ENCODE results near the gene CST9. TPM values are rescaled to one million over a fixed set of nuclear protein-coding genes. Genes with fewer than 3 reads are reported as not detected.

CST9 gene
- total RNA-seq, 4 donors from 2014 or later, result not detected

DNA sequence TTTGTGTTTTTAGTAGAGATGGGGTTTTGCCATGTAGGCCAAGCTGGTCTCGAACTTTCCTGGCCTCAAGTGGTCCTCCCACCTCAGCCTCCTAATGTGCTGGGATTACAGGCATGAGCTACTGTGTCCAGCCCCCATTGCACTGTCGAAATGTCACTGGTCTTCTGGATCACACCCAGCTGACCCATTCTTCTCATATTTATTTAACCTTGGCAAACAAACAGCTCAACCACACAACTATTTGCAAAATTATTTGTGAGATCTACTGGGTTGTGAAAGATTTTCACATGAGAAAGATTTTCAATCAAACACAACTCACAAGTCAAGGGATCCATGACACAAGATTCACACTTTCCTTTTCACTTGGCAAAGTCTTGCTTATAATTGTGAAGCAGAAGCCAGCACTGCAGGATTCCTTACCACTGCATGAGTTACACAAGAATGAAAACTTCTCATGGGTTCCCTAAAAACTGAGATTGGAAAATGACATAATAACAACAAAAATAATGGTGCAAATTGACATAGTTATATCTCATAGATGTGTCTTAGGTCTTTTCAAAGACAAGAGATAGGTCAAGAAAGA is 35.4 kb downstream of the CST9 start:
- no peaks in the 10 kb centered on the region for H3K36me3 ChIP-seq
- ATAC-seq, result no peak
- H3K27me3 ChIP-seq, result no peaks in the 10 kb centered on the region
- no peaks in the 10 kb centered on the region for H3K9me3 ChIP-seq
- no peak overlapping the region for H3K27ac ChIP-seq
- no peaks in the 10 kb centered on the region for H3K4me1 ChIP-seq
- 33% methylated on average over 2 of the region's 2 CpGs; no CpG with 5 or more reads in 1 of the 2 donors for WGBS, 2 donors (ENCODE audit: low coverage in 1 of 2)
- TF ChIP-seq EP300 (IDR thresholded peaks at IDR 0.05) (no peak), POLR2A (IDR thresholded peaks at IDR 0.05) (no peak), POLR2AphosphoS5 (IDR thresholded peaks at IDR 0.05) (no peak)
- TF ChIP-seq, protein P1, sequence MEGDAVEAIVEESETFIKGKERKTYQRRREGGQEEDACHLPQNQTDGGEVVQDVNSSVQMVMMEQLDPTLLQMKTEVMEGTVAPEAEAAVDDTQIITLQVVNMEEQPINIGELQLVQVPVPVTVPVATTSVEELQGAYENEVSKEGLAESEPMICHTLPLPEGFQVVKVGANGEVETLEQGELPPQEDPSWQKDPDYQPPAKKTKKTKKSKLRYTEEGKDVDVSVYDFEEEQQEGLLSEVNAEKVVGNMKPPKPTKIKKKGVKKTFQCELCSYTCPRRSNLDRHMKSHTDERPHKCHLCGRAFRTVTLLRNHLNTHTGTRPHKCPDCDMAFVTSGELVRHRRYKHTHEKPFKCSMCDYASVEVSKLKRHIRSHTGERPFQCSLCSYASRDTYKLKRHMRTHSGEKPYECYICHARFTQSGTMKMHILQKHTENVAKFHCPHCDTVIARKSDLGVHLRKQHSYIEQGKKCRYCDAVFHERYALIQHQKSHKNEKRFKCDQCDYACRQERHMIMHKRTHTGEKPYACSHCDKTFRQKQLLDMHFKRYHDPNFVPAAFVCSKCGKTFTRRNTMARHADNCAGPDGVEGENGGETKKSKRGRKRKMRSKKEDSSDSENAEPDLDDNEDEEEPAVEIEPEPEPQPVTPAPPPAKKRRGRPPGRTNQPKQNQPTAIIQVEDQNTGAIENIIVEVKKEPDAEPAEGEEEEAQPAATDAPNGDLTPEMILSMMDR (IDR thresholded peaks at IDR 0.05), result no peak
- no peak overlapping the region for H3K4me3 ChIP-seq

DNA sequence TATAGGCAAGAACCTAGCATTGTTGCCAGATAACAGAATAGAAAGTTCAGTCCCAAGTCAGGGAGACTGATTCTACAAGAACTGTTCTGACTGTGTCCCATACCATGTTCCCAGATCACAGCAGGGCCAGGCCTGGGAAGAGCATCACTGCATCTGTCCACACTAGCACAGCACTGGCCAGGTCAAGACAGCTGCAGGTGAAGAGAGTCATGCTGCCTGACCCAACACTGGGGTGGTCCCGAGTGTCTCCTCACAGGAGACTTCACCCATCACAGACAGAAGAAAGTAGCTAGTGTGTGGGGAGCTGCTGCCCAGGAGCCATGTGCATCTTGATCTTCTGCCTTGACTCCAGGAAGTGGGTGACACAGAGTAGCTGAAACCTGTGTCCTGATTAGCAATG is 36.1 kb downstream of the CST9 start:
- no peak for ATAC-seq

DNA sequence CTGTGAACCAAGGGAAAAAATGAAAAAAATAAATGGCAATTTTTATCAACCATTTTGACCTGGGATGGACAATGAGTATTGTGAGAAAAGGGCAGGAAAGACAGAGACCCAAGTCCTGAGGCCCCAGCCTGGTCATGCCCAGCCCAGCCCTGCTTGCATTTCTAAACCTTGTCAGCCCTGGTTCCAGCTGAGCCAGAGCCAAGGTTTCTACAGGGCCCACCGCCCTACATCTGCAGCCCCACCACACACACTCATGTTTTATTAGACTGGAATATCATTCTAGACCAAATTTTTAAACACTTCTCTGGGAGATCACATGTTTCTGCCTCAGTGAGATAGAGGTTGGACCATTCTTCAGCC is 36.8 kb downstream of the CST9 start:
- TF ChIP-seq, protein P1 (IDR thresholded peaks at IDR 0.05), result no peak
- TF ChIP-seq EP300 (IDR thresholded peaks at IDR 0.05) (no peak), POLR2AphosphoS5 (IDR thresholded peaks at IDR 0.05) (no peak), POLR2A (IDR thresholded peaks at IDR 0.05) (no peak)
- Histone ChIP-seq H3K27ac (no peak overlapping the region), H3K27me3 (no peaks in the 10 kb centered on the region), H3K4me3 (no peak overlapping the region), H3K36me3 (no peaks in the 10 kb centered on the region), H3K4me1 (no peaks in the 10 kb centered on the region), H3K9me3 (no peaks in the 10 kb centered on the region)
- 91 to 100% methylated on average over 1 of the region's 1 CpG for WGBS, 2 donors (ENCODE audit: low coverage in 1 of 2)
- ATAC-seq, result no peak

More for the DNA sequence above, 36.1 kb downstream of the CST9 start:
- Histone ChIP-seq H3K36me3 (no peaks in the 10 kb centered on the region), H3K4me3 (no peak overlapping the region), H3K9me3 (no peaks in the 10 kb centered on the region), H3K27ac (no peak overlapping the region), H3K4me1 (no peaks in the 10 kb centered on the region), H3K27me3 (no peaks in the 10 kb centered on the region)
- 70 to 100% methylated on average over 1 of the region's 1 CpG for WGBS, 2 donors (ENCODE audit: low coverage in 1 of 2)
- TF ChIP-seq, protein P1 (IDR thresholded peaks at IDR 0.05), result no peak
- TF ChIP-seq EP300 (IDR thresholded peaks at IDR 0.05), result no peak
- no peak for TF ChIP-seq POLR2AphosphoS5 (IDR thresholded peaks at IDR 0.05)
- TF ChIP-seq POLR2A (IDR thresholded peaks at IDR 0.05), result no peak

DNA sequence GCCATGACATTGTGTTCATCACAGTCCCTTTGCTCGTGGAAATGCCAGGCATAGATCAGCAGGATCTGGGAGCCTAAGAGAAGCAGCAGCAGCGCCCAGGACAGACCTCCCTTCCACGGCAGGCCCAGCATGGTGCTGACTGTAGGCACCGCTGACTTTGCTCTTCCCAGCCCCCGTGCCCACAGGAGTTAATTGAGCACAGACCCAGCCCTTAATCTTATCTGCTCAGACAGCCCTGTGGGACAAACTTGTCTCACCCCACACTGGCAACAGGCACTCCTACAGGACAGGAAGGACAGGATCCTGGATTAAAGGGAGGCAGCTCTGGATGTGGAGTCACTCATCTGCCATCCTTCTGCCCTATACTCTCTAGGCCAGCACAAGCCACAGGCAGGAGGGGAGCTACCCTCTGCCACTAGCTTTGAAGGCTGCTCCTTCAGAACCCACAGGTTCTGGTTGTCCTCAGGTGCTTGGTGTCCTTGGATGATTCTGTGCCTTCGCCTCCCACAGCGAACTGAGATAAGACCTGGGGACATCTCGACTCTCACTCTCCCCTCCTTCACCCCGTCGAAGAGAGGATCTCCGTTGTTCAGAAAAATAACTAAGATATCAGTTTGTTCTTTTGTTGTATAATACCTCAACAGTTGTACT is 37.3 kb downstream of the CST9 start, which contains the start of gene CST9L:
Gene CST9L, minus strand, starts transcription at position 165 of the 651 bp plus-strand sequence. Its CDS starts 34 bp downstream, at position 131.
- TF ChIP-seq, protein P1 (IDR thresholded peaks at IDR 0.05), result no peak
- TF ChIP-seq POLR2AphosphoS5 (IDR thresholded peaks at IDR 0.05) (no peak), EP300 (IDR thresholded peaks at IDR 0.05) (no peak), POLR2A (IDR thresholded peaks at IDR 0.05) (no peak)
- H3K27me3 ChIP-seq, result no peaks in the 10 kb centered on the region
- no peaks in the 10 kb centered on the region for H3K4me1 ChIP-seq
- WGBS, 2 donors (ENCODE audit: low coverage in 1 of 2), result 46 to 87% methylated on average over 3 to 4 of the region's 11 CpGs
- H3K4me3 ChIP-seq, result no peak within 1 kb of the TSS
- no peak for ATAC-seq
- no peaks in the 10 kb centered on the region for H3K36me3 ChIP-seq
- no peak within 1 kb of the TSS for H3K27ac ChIP-seq
- no peaks in the 10 kb centered on the region for H3K9me3 ChIP-seq

All from gastroesophageal sphincter (tissue), 4 donors.